IPS-20b (cell line): Measurements from ENCODE around the gene ALAD.
"Not testable (repeated sequence)": the region's sequence is repeated elsewhere in the genome, so short reads cannot be mapped to it uniquely, and the experiment has no call there.

Experiments
- H3K27ac ChIP-seq: one replicate; pipeline ENCODE4 v1.5.1; 2013; ENCODE audit warnings: low read length
- H3K27me3 ChIP-seq: 2 replicates; pipeline ENCODE4 v1.6.1; 2013; ENCODE audit warnings: mild to moderate bottlenecking, low read length, inconsistent platforms; ENCODE audit not compliant: insufficient read depth
- H3K36me3 ChIP-seq: 2 replicates; pipeline ENCODE4 v1.6.1; 2013; ENCODE audit warnings: low read depth, mild to moderate bottlenecking, inconsistent platforms, low read length, moderate library complexity; ENCODE audit not compliant: insufficient read depth
- H3K4me1 ChIP-seq: 2 replicates; pipeline ENCODE4 v1.6.1; 2013; ENCODE audit warnings: mild to moderate bottlenecking, control low read depth, inconsistent platforms, low read length, moderate library complexity; ENCODE audit not compliant: insufficient read depth
- H3K4me3 ChIP-seq: 2 replicates; pipeline ENCODE4 v1.5.1; 2013; ENCODE audit warnings: mild to moderate bottlenecking, low read length, inconsistent platforms
- H3K9ac ChIP-seq: 2 replicates; pipeline ENCODE4 v1.6.1; 2013; ENCODE audit warnings: low read depth, mild to moderate bottlenecking, inconsistent platforms, low read length, moderate library complexity
- H3K9me3 ChIP-seq: 2 replicates; pipeline ENCODE4 v1.6.1; 2013; ENCODE audit warnings: mild to moderate bottlenecking, low read depth, low read length, inconsistent platforms; ENCODE audit not compliant: insufficient read depth

ALAD gene

GRCh38 chr9:113368982-113369854 is 31.9 kb downstream of the ALAD start:
- Histone ChIP-seq H3K4me1 (no peaks in the 10 kb centered on the region), H3K27ac (no peak overlapping the region), H3K9me3 (no peaks in the 10 kb centered on the region), H3K9ac (no peak overlapping the region), H3K4me3 (no peak overlapping the region), H3K36me3 (peaks cover 16% of the 10 kb centered on the region), H3K27me3 (no peaks in the 10 kb centered on the region)

DNA sequence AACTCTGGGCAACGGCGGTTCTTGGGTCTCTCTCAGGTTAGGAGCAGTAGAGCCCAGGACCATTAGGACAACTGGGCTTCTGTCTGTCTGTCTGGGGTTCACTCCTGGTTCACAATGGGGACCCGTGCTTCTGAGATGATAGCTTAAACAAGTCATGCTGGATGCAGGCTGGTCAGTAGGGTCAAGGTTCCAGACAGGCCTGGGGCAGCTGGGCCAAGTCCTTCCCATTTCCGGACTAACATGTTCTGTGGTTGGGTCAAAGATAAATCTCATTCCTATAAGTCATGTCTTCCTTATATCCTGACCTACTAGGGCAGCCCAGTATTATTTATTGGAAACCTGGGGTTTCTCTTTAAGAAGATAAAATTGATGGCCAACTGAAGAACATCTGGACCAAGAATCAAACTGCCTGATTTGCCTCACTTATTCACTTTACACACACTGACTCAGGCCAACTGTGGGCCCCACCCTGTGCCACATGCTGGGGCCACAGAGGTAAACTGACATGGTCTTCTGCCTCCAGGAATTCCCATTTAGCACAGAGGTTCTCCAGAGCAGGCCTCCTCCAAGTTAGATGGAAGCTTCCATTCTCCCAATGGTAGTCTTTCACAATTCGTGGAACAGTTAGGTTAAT is 32.6 kb downstream of the ALAD start:
- Histone ChIP-seq H3K36me3 (peaks cover 8% of the 10 kb centered on the region), H3K27me3 (no peaks in the 10 kb centered on the region), H3K4me3 (no peak overlapping the region), H3K4me1 (no peaks in the 10 kb centered on the region), H3K9me3 (no peaks in the 10 kb centered on the region), H3K9ac (no peak overlapping the region), H3K27ac (no peak overlapping the region)

DNA sequence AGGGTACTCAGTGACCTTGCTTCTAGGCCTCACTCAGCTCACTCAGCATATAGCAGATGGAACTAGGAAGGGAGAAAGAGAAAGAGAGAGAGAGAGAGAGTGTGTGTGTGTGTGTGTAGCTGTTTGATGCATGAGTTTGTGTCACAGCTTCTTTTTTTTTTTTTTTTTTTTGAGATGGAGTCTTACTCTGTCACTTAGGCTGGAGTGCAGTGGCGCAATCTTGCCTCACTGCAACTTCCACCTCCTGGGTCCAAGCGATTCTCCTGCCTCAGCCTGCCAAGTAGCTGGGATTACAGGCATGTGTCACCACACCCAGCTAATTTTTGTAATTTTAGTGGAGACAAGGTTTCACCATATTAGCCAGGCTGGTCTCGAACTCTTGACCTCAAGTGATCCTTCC is 35.4 kb downstream of the ALAD start:
- H3K36me3 ChIP-seq, H3K27me3 ChIP-seq, H3K9me3 ChIP-seq, H3K27ac ChIP-seq, H3K4me3 ChIP-seq, H3K9ac ChIP-seq, H3K4me1 ChIP-seq: not testable (repeated sequence)

- Histone ChIP-seq H3K27ac (no peak overlapping the region), H3K9me3 (no peaks in the 10 kb centered on the region), H3K9ac (no peak overlapping the region), H3K36me3 (no peaks in the 10 kb centered on the region), H3K4me3 (no peak overlapping the region), H3K4me1 (no peaks in the 10 kb centered on the region), H3K27me3 (no peaks in the 10 kb centered on the region)
Measured at GRCh38 chr9:113364951-113365350, 36.1 kb downstream of the ALAD start.

DNA sequence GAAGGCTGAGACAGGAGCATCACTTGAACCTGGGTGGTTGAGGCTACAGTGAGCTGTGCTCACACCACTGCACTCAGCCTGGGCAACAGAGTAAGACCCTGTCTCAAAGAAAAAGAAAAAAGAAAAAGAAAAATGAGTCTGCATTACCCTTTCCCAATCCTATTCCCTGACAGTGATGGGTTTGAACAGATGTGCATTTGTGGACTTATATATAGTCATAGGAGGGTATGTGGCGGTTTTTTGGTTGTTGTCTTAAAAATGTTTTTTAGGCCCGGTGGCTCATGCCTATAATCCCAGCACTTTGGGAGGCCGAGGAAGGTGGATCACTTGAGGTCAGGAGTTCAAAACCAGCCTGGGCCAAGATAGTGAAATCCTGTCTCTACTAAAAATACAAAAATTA is 37.7 kb downstream of the ALAD start:
- no peak overlapping the region for H3K4me3 ChIP-seq
- no peaks in the 10 kb centered on the region for H3K36me3 ChIP-seq
- H3K9me3 ChIP-seq, result no peaks in the 10 kb centered on the region
- H3K9ac ChIP-seq, result no peak overlapping the region
- no peaks in the 10 kb centered on the region for H3K27me3 ChIP-seq
- no peaks in the 10 kb centered on the region for H3K4me1 ChIP-seq
- H3K27ac ChIP-seq, result no peak overlapping the region

GRCh38 chr9:113361304-113362018 is 39.6 kb downstream of the ALAD start:
- Histone ChIP-seq H3K4me1 (no peaks in the 10 kb centered on the region), H3K9me3 (no peaks in the 10 kb centered on the region), H3K36me3 (no peaks in the 10 kb centered on the region), H3K27me3 (no peaks in the 10 kb centered on the region), H3K9ac (no peak overlapping the region), H3K27ac (no peak overlapping the region), H3K4me3 (no peak overlapping the region)

DNA sequence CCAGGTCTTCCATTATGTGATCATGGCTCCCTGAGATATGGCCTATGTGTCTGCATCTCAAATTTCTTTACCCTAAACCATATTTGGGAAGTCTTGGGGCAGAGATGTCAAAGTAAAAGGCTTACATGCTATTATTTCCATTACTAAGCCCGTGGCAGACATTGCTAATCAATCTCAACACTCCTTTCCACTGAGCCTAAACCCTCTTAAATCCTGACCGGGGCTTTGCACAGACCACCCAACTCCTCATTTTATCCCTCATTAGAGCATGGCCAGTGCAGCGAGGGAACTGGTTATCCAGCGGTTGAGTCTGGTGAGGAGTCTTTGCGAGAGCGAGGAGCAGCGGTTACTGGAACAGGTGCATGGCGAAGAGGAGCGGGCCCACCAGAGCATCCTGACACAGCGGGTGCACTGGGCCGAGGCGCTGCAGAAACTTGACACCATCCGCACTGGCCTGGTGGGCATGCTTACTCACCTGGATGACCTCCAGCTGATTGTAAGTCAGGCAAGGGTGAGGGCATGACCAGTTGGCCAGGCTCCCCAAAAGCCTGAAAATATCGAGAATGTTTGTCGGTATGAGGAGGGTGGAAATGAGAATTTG is 40.7 kb downstream of the ALAD start:
- Histone ChIP-seq H3K9me3 (no peaks in the 10 kb centered on the region), H3K4me1 (no peaks in the 10 kb centered on the region), H3K36me3 (no peaks in the 10 kb centered on the region), H3K4me3 (no peak overlapping the region), H3K9ac (no peak overlapping the region), H3K27ac (no peak overlapping the region), H3K27me3 (no peaks in the 10 kb centered on the region)

DNA sequence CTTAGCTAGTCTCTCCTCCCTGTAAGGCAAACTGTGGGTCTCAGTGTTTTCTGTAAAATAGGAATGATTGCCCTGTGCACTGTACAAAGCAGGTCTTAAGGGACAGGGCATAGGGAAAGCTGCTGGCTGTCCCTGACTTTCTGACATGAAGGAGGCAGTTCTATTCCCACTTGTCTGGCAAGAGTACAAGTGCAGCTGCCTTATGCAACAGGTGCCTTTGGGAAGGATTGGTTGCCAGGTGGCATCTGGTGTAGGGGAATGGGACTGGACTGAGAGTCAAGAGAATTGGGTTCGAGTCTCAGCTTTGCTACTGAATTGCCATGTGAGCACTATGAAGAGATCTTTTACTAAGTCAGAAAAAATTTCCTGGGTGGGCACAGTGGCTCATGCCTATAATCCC is 41.7 kb downstream of the ALAD start:
- Histone ChIP-seq H3K36me3 (no peaks in the 10 kb centered on the region), H3K4me3 (no peak overlapping the region), H3K27ac (no peak overlapping the region), H3K4me1 (no peaks in the 10 kb centered on the region), H3K9ac (no peak overlapping the region), H3K27me3 (no peaks in the 10 kb centered on the region), H3K9me3 (no peaks in the 10 kb centered on the region)

DNA sequence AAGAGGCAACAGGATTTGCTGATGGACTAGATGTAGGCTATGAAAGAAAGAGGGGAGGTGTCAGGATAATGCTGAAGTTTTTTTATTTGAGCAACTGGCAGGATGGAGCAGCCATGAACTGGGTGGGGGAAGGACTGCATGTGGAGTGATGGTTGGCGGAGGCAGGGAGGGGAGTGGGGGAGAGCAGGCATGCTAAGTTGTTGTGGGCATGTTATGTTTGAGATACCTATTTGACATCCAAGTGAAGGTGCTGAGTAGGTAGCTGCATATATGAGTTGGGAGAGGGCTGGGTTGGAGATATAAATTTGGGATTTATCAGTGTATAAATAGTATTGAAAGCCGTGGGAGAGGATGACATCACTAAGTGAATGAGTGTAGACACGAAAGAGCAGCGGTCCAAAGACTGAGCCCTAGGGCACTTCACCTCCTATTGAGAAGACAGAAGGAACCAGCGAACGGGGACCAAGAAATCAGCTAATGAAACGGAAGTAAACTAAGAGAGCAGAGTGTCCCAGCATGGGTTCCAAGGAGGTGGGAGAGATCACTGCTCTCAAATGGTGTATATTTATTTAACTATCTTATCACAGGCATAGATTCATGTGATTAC is 44.3 kb downstream of the ALAD start:
- no peaks in the 10 kb centered on the region for H3K36me3 ChIP-seq
- H3K9ac ChIP-seq, result no peak overlapping the region
- no peaks in the 10 kb centered on the region for H3K9me3 ChIP-seq
- no peak overlapping the region for H3K27ac ChIP-seq
- H3K27me3 ChIP-seq, result peaks cover 7% of the 10 kb centered on the region
- H3K4me1 ChIP-seq, result no peaks in the 10 kb centered on the region
- no peak overlapping the region for H3K4me3 ChIP-seq

DNA sequence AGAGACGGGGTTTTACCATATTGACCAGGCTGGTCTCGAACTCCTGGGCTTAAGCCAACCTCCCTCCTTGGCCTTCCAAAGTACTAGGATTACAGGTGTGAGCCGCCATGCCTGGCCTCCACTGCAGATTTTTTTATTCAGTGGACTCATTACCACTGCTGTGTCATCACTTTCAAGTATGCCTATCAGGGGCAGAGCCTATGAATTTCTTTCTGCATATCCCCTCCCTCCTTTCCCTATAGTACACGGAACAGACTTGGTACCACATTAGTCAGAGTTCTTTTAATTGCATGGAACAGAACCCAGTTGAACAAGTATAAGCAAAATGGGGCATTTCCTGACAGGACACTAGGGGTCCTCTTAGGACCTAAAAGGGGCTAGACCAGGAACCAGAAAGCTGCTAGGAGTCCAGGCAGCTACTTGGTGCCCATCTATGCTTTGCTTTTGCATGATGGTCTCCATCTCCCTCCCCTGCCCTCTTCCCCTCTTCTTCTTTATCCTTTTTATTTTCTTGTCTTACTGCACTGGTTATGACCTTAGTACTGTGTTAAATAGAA is 46.0 kb downstream of the ALAD start:
- Histone ChIP-seq H3K4me1 (peaks cover 7% of the 10 kb centered on the region; the same call in 1 of the 2 replicates), H3K4me3 (no peak overlapping the region), H3K9ac (no peak overlapping the region), H3K9me3 (no peaks in the 10 kb centered on the region), H3K27ac (no peak overlapping the region), H3K36me3 (no peaks in the 10 kb centered on the region), H3K27me3 (peaks cover 21% of the 10 kb centered on the region)

DNA sequence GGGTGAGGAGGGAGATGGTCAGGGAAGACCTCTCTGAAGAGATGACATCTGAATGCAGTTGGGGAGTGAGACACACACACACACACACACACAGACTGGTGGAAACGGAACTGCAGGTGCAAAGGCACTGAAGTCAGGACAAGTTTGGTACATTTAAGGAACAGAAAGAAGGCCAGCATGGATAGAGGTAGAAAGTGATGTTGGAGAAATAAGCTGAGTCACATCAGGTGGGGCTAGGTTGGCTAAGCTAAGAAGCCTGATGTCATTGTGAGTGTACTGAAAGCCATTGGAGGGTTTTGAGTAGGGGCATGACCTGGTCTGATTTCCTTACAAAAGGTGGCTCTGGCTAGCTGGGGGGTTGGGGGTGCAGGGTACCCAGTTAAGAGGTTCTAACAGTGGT is 48.7 kb downstream of the ALAD start:
- H3K4me3 ChIP-seq, result no peak overlapping the region
- no peak overlapping the region for H3K27ac ChIP-seq
- H3K9ac ChIP-seq, result no peak overlapping the region
- peaks cover 45% of the 10 kb centered on the region for H3K27me3 ChIP-seq
- H3K36me3 ChIP-seq, result no peaks in the 10 kb centered on the region
- peaks cover 8% of the 10 kb centered on the region; the same call in 1 of the 2 replicates for H3K4me1 ChIP-seq
- H3K9me3 ChIP-seq, result no peaks in the 10 kb centered on the region
